Measurements from ENCODE around the gene GRB2. TPM values are rescaled to one million over a fixed set of nuclear protein-coding genes. Genes with fewer than 3 reads are reported as not detected.

Gene GRB2
- polyA plus RNA-seq, 3 donors, result 164 to 338 (median 262) TPM

DNA sequence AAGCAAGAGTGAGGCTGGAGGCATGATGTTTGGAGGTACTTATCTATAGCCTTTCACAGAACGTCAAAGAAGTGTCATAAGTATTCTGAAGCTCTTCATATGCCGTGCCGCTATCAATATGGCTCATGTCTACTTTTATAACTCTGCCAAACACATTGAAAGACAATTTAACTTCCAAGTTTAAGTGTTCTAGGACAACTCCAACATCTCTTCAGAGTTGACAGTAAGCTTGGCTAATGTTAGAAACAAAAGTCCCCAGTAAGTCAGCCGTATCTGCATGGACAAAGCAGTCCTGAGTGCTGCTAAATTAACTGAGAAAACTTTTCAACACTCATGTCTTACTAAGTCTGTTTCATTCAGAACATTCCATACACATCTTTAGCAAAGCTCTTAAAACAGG lies 32.2 kb downstream of the GRB2 start:
- Mint-ChIP-seq H3K4me1 (peaks cover 49% of the 10 kb centered on the region), H3K27me3 (ENCODE audit: low read depth in 3 of 3) (no peaks in the 10 kb centered on the region), H3K4me3 (no peak overlapping the region), H3K27ac (peak overlapping the region in 5 of 7 donors; percentile 42 to 84 (median 73)), H3K36me3 (peaks cover 44 to 71% of the 10 kb centered on the region in 2 donors), H3K9me3 (peaks cover 0 to 1% (median 0%) of the 10 kb centered on the region in 7 donors)
- no peak overlapping the region for H3K9ac ChIP-seq (ENCODE audit: insufficient read depth, low read length, poor library complexity, severe bottlenecking)
- H3K36me3 ChIP-seq (replicated peaks in 1 of 2; ENCODE audit: control insufficient read depth in 1 of 2, insufficient read depth in 2 of 2, low read length in 2 of 2), result peaks cover 23 to 53% of the 10 kb centered on the region in 2 donors
- no peak for DNase-seq
- H2AFZ ChIP-seq (ENCODE audit: insufficient read depth, low read depth, low read length, poor library complexity, severe bottlenecking), result no peak overlapping the region
- 100% methylated on average over 2 of the region's 4 CpGs for WGBS (ENCODE audit: insufficient coverage)
- no peaks in the 10 kb centered on the region for H3K27me3 ChIP-seq (ENCODE audit: control insufficient read depth in 2 of 2, insufficient read depth in 2 of 2, low read length in 2 of 2)
- no peak overlapping the region for H3K4me2 ChIP-seq (replicated peaks; ENCODE audit: extremely low read depth, low read length, poor library complexity, severe bottlenecking)
- peak overlapping the region in 1 of 2 donors; percentile 60 for H3K27ac ChIP-seq (ENCODE audit: low read depth in 1 of 2, low read length in 2 of 2)
- intact Hi-C loops (cut with micrococcal nuclease), result no loop called here
- no peaks in the 10 kb centered on the region for H3K9me3 ChIP-seq (replicated peaks in 1 of 2; ENCODE audit: control insufficient read depth in 1 of 2, insufficient read depth in 1 of 2, low read length in 2 of 2)
- H3K4me3 ChIP-seq (replicated peaks in 1 of 3; ENCODE audit: low read depth in 2 of 3, low read length in 3 of 3), result no peak overlapping the region
- peaks cover 28 to 41% of the 10 kb centered on the region in 2 donors for H3K4me1 ChIP-seq (ENCODE audit: control insufficient read depth in 1 of 2, insufficient read depth in 2 of 2, low read length in 2 of 2)
- no peak for TF ChIP-seq CTCF (IDR thresholded peaks at IDR 0.05)
- peaks cover 100% of the 10 kb centered on the region for H4K20me1 ChIP-seq (ENCODE audit: insufficient read depth, low read length)
- H3K79me2 ChIP-seq (ENCODE audit: insufficient read depth, low read length), result peaks cover 100% of the 10 kb centered on the region

DNA sequence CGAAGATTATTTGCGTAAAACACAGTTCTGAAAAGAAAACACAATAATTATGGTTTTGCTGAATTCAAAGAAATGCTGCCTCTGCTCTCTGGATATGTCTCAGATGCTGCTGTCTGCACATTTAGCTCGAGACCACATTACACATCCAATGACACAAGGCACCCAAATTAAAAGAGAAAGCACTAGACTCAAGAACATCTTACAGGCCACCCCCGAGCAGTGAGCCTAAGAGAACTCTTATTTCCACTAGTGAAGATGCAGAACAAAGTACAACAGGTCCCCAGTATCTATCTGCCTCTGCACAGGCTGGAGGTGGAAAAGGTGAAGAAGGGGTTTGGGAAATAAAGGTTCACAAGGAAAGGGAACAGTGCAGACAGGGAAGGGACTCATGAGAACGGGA lies 33.5 kb downstream of the GRB2 start:
- Histone ChIP-seq H3K9ac (ENCODE audit: insufficient read depth, low read length, poor library complexity, severe bottlenecking) (no peak overlapping the region), H3K79me2 (ENCODE audit: insufficient read depth, low read length) (peaks cover 100% of the 10 kb centered on the region), H3K27ac (ENCODE audit: low read depth in 1 of 2, low read length in 2 of 2) (peak overlapping the region in 1 of 2 donors; percentile 60), H2AFZ (ENCODE audit: insufficient read depth, low read depth, low read length, poor library complexity, severe bottlenecking) (no peak overlapping the region), H3K27me3 (ENCODE audit: control insufficient read depth in 2 of 2, insufficient read depth in 2 of 2, low read length in 2 of 2) (no peaks in the 10 kb centered on the region), H3K4me1 (ENCODE audit: control insufficient read depth in 1 of 2, insufficient read depth in 2 of 2, low read length in 2 of 2) (peaks cover 28 to 41% of the 10 kb centered on the region in 2 donors), H3K36me3 (replicated peaks in 1 of 2; ENCODE audit: control insufficient read depth in 1 of 2, insufficient read depth in 2 of 2, low read length in 2 of 2) (peaks cover 19 to 43% of the 10 kb centered on the region in 2 donors), H3K4me2 (replicated peaks; ENCODE audit: extremely low read depth, low read length, poor library complexity, severe bottlenecking) (peak overlapping the region; percentile 1), H3K4me3 (replicated peaks in 1 of 3; ENCODE audit: low read depth in 2 of 3, low read length in 3 of 3) (no peak overlapping the region), H4K20me1 (ENCODE audit: insufficient read depth, low read length) (peaks cover 100% of the 10 kb centered on the region), H3K9me3 (replicated peaks in 1 of 2; ENCODE audit: control insufficient read depth in 1 of 2, insufficient read depth in 1 of 2, low read length in 2 of 2) (no peaks in the 10 kb centered on the region)
- WGBS (ENCODE audit: insufficient coverage), result 90% methylated on average over 3 of the region's 5 CpGs
- Mint-ChIP-seq H3K9me3 (peaks cover 0 to 1% (median 0%) of the 10 kb centered on the region in 7 donors), H3K27me3 (ENCODE audit: low read depth in 3 of 3) (no peaks in the 10 kb centered on the region), H3K4me1 (peaks cover 57% of the 10 kb centered on the region), H3K27ac (peak overlapping the region; percentile 82 to 94 (median 88)), H3K4me3 (no peak overlapping the region), H3K36me3 (peaks cover 35 to 62% of the 10 kb centered on the region in 2 donors)
- DNase-seq, result no peak
- intact Hi-C loops (cut with micrococcal nuclease), result no loop called here
- TF ChIP-seq CTCF (IDR thresholded peaks at IDR 0.05), result no peak
